IgD-negative memory B cell (primary cell): ENCODE measurements around the gene CABCOCO1. TPM values are rescaled to one million over a fixed set of nuclear protein-coding genes. Genes with fewer than 3 reads are reported as not detected.

Experiments
- H3K27ac Mint-ChIP-seq, 3 donors: one replicate each; pipeline ENCODE4 v1.8.0; 2020 to 2022; ENCODE audit warnings: mild to moderate bottlenecking in 3 of 3, mixed read lengths in 3 of 3, moderate library complexity in 1 of 3
- H3K27me3 Mint-ChIP-seq: one replicate; pipeline ENCODE4 v1.8.0; 2021; ENCODE audit warnings: mixed read lengths
- H3K36me3 Mint-ChIP-seq: one replicate; pipeline ENCODE4 v1.8.0; 2020; ENCODE audit warnings: mild to moderate bottlenecking, mixed read lengths
- H3K4me1 Mint-ChIP-seq, 3 donors: one replicate each; pipeline ENCODE4 v1.8.0; 2020 to 2022; ENCODE audit warnings: mixed read lengths in 3 of 3, mild to moderate bottlenecking in 1 of 3
- H3K4me3 Mint-ChIP-seq, 4 donors: one replicate each; pipeline ENCODE4 v1.8.0; 2020 to 2022; ENCODE audit warnings: mild to moderate bottlenecking in 4 of 4, mixed read lengths in 4 of 4, moderate library complexity in 3 of 4
- H3K9me3 Mint-ChIP-seq, 3 donors: one replicate each; pipeline ENCODE4 v1.8.0; 2020 to 2021; ENCODE audit warnings: mixed read lengths in 3 of 3, mild to moderate bottlenecking in 1 of 3
- polyA plus RNA-seq: library from polyadenylated mRNA; unstranded; fragments of 300-500 nt; fragmentation: Illumina TruSeq; gene quantifications from one replicate; pipeline ENCODE4 v1.2.3, GENCODE V29; 2021

Gene CABCOCO1
- polyA plus RNA-seq, 1 donor from 2014 or later: not detected

GRCh38 chr10:61632057-61632670, 30.6 kb upstream of the CABCOCO1 start:
- Mint-ChIP-seq H3K27me3 (peaks cover 3% of the 10 kb centered on the region), H3K36me3 (no peaks in the 10 kb centered on the region), H3K9me3 (no peaks in the 10 kb centered on the region), H3K4me3 (no peak overlapping the region), H3K27ac (no peak overlapping the region), H3K4me1 (no peaks in the 10 kb centered on the region)

- H3K27ac Mint-ChIP-seq: no peak overlapping the region
- no peaks in the 10 kb centered on the region for H3K4me1 Mint-ChIP-seq
- no peaks in the 10 kb centered on the region for H3K36me3 Mint-ChIP-seq
- H3K9me3 Mint-ChIP-seq: no peaks in the 10 kb centered on the region
- no peak overlapping the region for H3K4me3 Mint-ChIP-seq
- peaks cover 3% of the 10 kb centered on the region for H3K27me3 Mint-ChIP-seq
Observed at GRCh38 chr10:61633665-61634064, 29.1 kb upstream of the CABCOCO1 start.

- Mint-ChIP-seq H3K4me1 (no peaks in the 10 kb centered on the region), H3K9me3 (no peaks in the 10 kb centered on the region), H3K36me3 (no peaks in the 10 kb centered on the region), H3K4me3 (no peak overlapping the region), H3K27ac (no peak overlapping the region), H3K27me3 (peaks cover 3% of the 10 kb centered on the region)
Observed at GRCh38 chr10:61634746-61635145, 28.0 kb upstream of the CABCOCO1 start.

- H3K27me3 Mint-ChIP-seq: peaks cover 3% of the 10 kb centered on the region
- no peaks in the 10 kb centered on the region for H3K4me1 Mint-ChIP-seq
- no peak overlapping the region for H3K27ac Mint-ChIP-seq
- H3K36me3 Mint-ChIP-seq: no peaks in the 10 kb centered on the region
- H3K4me3 Mint-ChIP-seq: no peak overlapping the region
- H3K9me3 Mint-ChIP-seq: no peaks in the 10 kb centered on the region
Observed at GRCh38 chr10:61635471-61635870, 27.3 kb upstream of the CABCOCO1 start.

- Mint-ChIP-seq H3K36me3 (no peaks in the 10 kb centered on the region), H3K4me3 (no peak overlapping the region), H3K27ac (no peak overlapping the region), H3K9me3 (no peaks in the 10 kb centered on the region), H3K4me1 (no peaks in the 10 kb centered on the region), H3K27me3 (peaks cover 3% of the 10 kb centered on the region)
Observed at GRCh38 chr10:61635932-61636331, 26.8 kb upstream of the CABCOCO1 start.

- no peaks in the 10 kb centered on the region for H3K4me1 Mint-ChIP-seq
- no peak overlapping the region for H3K4me3 Mint-ChIP-seq
- H3K27me3 Mint-ChIP-seq: no peaks in the 10 kb centered on the region
- H3K36me3 Mint-ChIP-seq: no peaks in the 10 kb centered on the region
- no peak overlapping the region for H3K27ac Mint-ChIP-seq
- H3K9me3 Mint-ChIP-seq: no peaks in the 10 kb centered on the region
Observed at GRCh38 chr10:61639952-61640351, 22.8 kb upstream of the CABCOCO1 start.

- Mint-ChIP-seq H3K27ac (no peak overlapping the region), H3K27me3 (no peaks in the 10 kb centered on the region), H3K4me1 (no peaks in the 10 kb centered on the region), H3K9me3 (no peaks in the 10 kb centered on the region), H3K36me3 (no peaks in the 10 kb centered on the region), H3K4me3 (no peak overlapping the region)
Observed at GRCh38 chr10:61640856-61641255, 21.9 kb upstream of the CABCOCO1 start.

- Mint-ChIP-seq H3K9me3 (no peaks in the 10 kb centered on the region), H3K36me3 (no peaks in the 10 kb centered on the region), H3K4me3 (no peak overlapping the region), H3K4me1 (no peaks in the 10 kb centered on the region), H3K27me3 (no peaks in the 10 kb centered on the region), H3K27ac (no peak overlapping the region)
Observed at GRCh38 chr10:61642150-61642571, 20.6 kb upstream of the CABCOCO1 start.

GRCh38 chr10:61642676-61643075, 20.1 kb upstream of the CABCOCO1 start:
- Mint-ChIP-seq H3K9me3 (no peaks in the 10 kb centered on the region), H3K36me3 (no peaks in the 10 kb centered on the region), H3K4me3 (no peak overlapping the region), H3K27ac (no peak overlapping the region), H3K4me1 (no peaks in the 10 kb centered on the region), H3K27me3 (no peaks in the 10 kb centered on the region)

- no peaks in the 10 kb centered on the region for H3K36me3 Mint-ChIP-seq
- H3K27me3 Mint-ChIP-seq: no peaks in the 10 kb centered on the region
Observed at GRCh38 chr10:61643316-61643751, 19.4 kb upstream of the CABCOCO1 start.

GRCh38 chr10:61653699-61654098, 9.0 kb upstream of the CABCOCO1 start:
- Mint-ChIP-seq H3K27me3 (peaks cover 4% of the 10 kb centered on the region), H3K36me3 (no peaks in the 10 kb centered on the region), H3K4me3 (no peak overlapping the region), H3K27ac (no peak overlapping the region), H3K9me3 (no peaks in the 10 kb centered on the region), H3K4me1 (no peaks in the 10 kb centered on the region)

More at GRCh38 chr10:61643316-61643751, 19.4 kb upstream of the CABCOCO1 start:
- H3K27ac Mint-ChIP-seq: no peak overlapping the region
- H3K9me3 Mint-ChIP-seq: no peaks in the 10 kb centered on the region
- H3K4me1 Mint-ChIP-seq: no peaks in the 10 kb centered on the region
- no peak overlapping the region for H3K4me3 Mint-ChIP-seq

- Mint-ChIP-seq H3K27ac (no peak overlapping the region), H3K9me3 (no peaks in the 10 kb centered on the region), H3K4me3 (no peak overlapping the region), H3K27me3 (peaks cover 6% of the 10 kb centered on the region), H3K4me1 (no peaks in the 10 kb centered on the region), H3K36me3 (no peaks in the 10 kb centered on the region)
Observed at GRCh38 chr10:61655335-61655851, 7.3 kb upstream of the CABCOCO1 start.

- no peak overlapping the region for H3K27ac Mint-ChIP-seq
- H3K27me3 Mint-ChIP-seq: peaks cover 27% of the 10 kb centered on the region
- H3K9me3 Mint-ChIP-seq: peaks cover 0 to 2% (median 0%) of the 10 kb centered on the region in 3 donors
- no peaks in the 10 kb centered on the region for H3K36me3 Mint-ChIP-seq
- H3K4me1 Mint-ChIP-seq: peaks cover 0 to 1% (median 0%) of the 10 kb centered on the region in 3 donors
- peak overlapping the region in 1 of 4 donors; percentile 72 for H3K4me3 Mint-ChIP-seq
Observed at GRCh38 chr10:61663466-61663865, 737 bp downstream of the CABCOCO1 start.

GRCh38 chr10:61664985-61665384, 2.3 kb downstream of the CABCOCO1 start:
- peaks cover 0 to 2% (median 0%) of the 10 kb centered on the region in 3 donors for H3K9me3 Mint-ChIP-seq
- H3K4me1 Mint-ChIP-seq: peaks cover 0 to 1% (median 0%) of the 10 kb centered on the region in 3 donors
- no peaks in the 10 kb centered on the region for H3K36me3 Mint-ChIP-seq
- no peak overlapping the region for H3K4me3 Mint-ChIP-seq
- H3K27me3 Mint-ChIP-seq: peaks cover 26% of the 10 kb centered on the region
- no peak overlapping the region for H3K27ac Mint-ChIP-seq

- H3K4me1 Mint-ChIP-seq: no peaks in the 10 kb centered on the region
- H3K4me3 Mint-ChIP-seq: no peak overlapping the region
Observed at GRCh38 chr10:61669161-61669725, 6.5 kb downstream of the CABCOCO1 start.

GRCh38 chr10:61669849-61670248, 7.1 kb downstream of the CABCOCO1 start:
- Mint-ChIP-seq H3K27ac (no peak overlapping the region), H3K4me1 (no peaks in the 10 kb centered on the region), H3K9me3 (peaks cover 0 to 2% (median 0%) of the 10 kb centered on the region in 3 donors), H3K36me3 (no peaks in the 10 kb centered on the region), H3K27me3 (peaks cover 6% of the 10 kb centered on the region), H3K4me3 (no peak overlapping the region)

More at GRCh38 chr10:61669161-61669725, 6.5 kb downstream of the CABCOCO1 start:
- no peaks in the 10 kb centered on the region for H3K36me3 Mint-ChIP-seq
- peaks cover 10% of the 10 kb centered on the region for H3K27me3 Mint-ChIP-seq
- H3K27ac Mint-ChIP-seq: no peak overlapping the region
- H3K9me3 Mint-ChIP-seq: peaks cover 0 to 2% (median 0%) of the 10 kb centered on the region in 3 donors
